Measurements from ENCODE around the gene NDUFA12.

GRCh38 chr12:95034750-95035149 lies 31.3 kb upstream of the NDUFA12 start:
- TF ChIP-seq POLR2A (IDR thresholded peaks at IDR 0.05; ENCODE audit: low read length) (no peak), GATA1 (IDR thresholded peaks at IDR 0.05; ENCODE audit: low read depth, low read length) (no peak)
